SK-N-SH (cell line): ENCODE results near the gene DNAJC5. TPM values are rescaled to one million over a fixed set of nuclear protein-coding genes. Genes with fewer than 3 reads are reported as not detected.

Experiments used
- CTCF ChIA-PET: fragments of 300-600, 350-600 bp; formaldehyde crosslinking; extraction: SDS; loops from one replicate; lab custom pipeline; 2021; lab: Yijun Ruan, JAX
- POLR2A ChIA-PET: fragments of 350-600 bp; sonication (Branson Sonifier 250); formaldehyde crosslinking; extraction: SDS; loops from one replicate; lab custom pipeline; 2020; ENCODE audit warnings: antibody characterized with exemption, inconsistent platforms; lab: Yijun Ruan, JAX
- DNase-seq: peaks from one replicate; pipeline ENCODE4 v3.0.0; 2012
- H2AFZ ChIP-seq: fragments of 200-600 bp; sonication (generic); 2 replicates; pipeline ENCODE4 v1.8.1; 2016; ENCODE audit warnings: antibody characterized with exemption, mild to moderate bottlenecking, low read depth
- H3F3A ChIP-seq: fragments of 200-600 bp; sonication (generic); replicated peaks from 2 replicates; pipeline ENCODE3; 2016; ENCODE audit warnings: antibody characterized with exemption, mild to moderate bottlenecking; ENCODE audit not compliant: insufficient read depth
- H3K27ac ChIP-seq, 2 experiments: fragments of 200-500 bp in 1 of 2; fragments of 200-600 bp in 1 of 2; sonication (Bioruptor generic) in 1 of 2; sonication (generic), shearing (Covaris generic) in 1 of 2; 2 replicates each; pipeline versions ENCODE4 v1.5.1 to v1.6.1; 2014 to 2016; ENCODE audit warnings: low read depth in 2 of 2, inconsistent platforms in 1 of 2, low read length in 1 of 2, mild to moderate bottlenecking in 1 of 2, mixed read lengths in 1 of 2
- H3K27me3 ChIP-seq: fragments of 200-600 bp; sonication (generic), shearing (Covaris generic); 2 replicates; pipeline ENCODE4 v1.6.1; 2016; ENCODE audit warnings: mixed run types; ENCODE audit not compliant: insufficient read depth
- H3K36me3 ChIP-seq, 2 experiments: fragments of 200-500 bp in 1 of 2; fragments of 200-600 bp in 1 of 2; sonication (Bioruptor generic) in 1 of 2; sonication (generic) in 1 of 2; replicated peaks in 1 of 2; 2 replicates each; pipeline versions ENCODE3 to v1.5.1; 2014 to 2016; ENCODE audit warnings: low read length in 1 of 2, mild to moderate bottlenecking in 1 of 2; ENCODE audit not compliant: insufficient read depth in 2 of 2, control insufficient read depth in 1 of 2
- H3K4me1 ChIP-seq, 2 experiments: fragments of 200-500 bp in 1 of 2; fragments of 200-600 bp in 1 of 2; sonication (Bioruptor generic) in 1 of 2; sonication (generic), shearing (Covaris generic) in 1 of 2; 2 replicates each; pipeline versions ENCODE4 v1.5.1 to v1.6.1; 2014 to 2016; ENCODE audit warnings: low read depth in 1 of 2, low read length in 1 of 2, mixed run types in 1 of 2; ENCODE audit not compliant: insufficient read depth in 2 of 2, control insufficient read depth in 1 of 2
- H3K4me2 ChIP-seq: fragments of 200-600 bp; sonication (generic), shearing (Covaris generic); 2 replicates; pipeline ENCODE4 v1.6.1; 2017; ENCODE audit warnings: mixed run types
- H3K4me3 ChIP-seq, 2 experiments: fragments of 200-500 bp in 1 of 2; fragments of 200-600 bp in 1 of 2; sonication (Bioruptor generic) in 1 of 2; sonication (generic), shearing (Covaris generic) in 1 of 2; 2 replicates each; pipeline versions ENCODE4 v1.5.1 to v1.8.1; 2014 to 2016; ENCODE audit warnings: low read depth in 2 of 2, inconsistent platforms in 1 of 2, low read length in 1 of 2, mild to moderate bottlenecking in 1 of 2, mixed read lengths in 1 of 2, moderate library complexity in 1 of 2
- H3K79me2 ChIP-seq: fragments of 200-600 bp; sonication (generic); 2 replicates; pipeline ENCODE4 v1.8.1; 2017; ENCODE audit warnings: mild to moderate bottlenecking; ENCODE audit not compliant: insufficient read depth
- H3K9ac ChIP-seq: fragments of 200-600 bp; sonication (generic); 2 replicates; pipeline ENCODE4 v1.6.1; 2017; ENCODE audit warnings: mixed run types
- H3K9me2 ChIP-seq: fragments of 200-600 bp; sonication (generic); 2 replicates; pipeline ENCODE4 v1.6.1; 2017; ENCODE audit warnings: mixed run types
- H3K9me3 ChIP-seq: fragments of 200-600 bp; sonication (generic); 2 replicates; pipeline ENCODE4 v1.6.1; 2017; ENCODE audit warnings: mixed run types, mild to moderate bottlenecking, moderate library complexity
- H4K20me1 ChIP-seq: fragments of 200-600 bp; sonication (generic); 2 replicates; pipeline ENCODE4 v1.6.1; 2017; ENCODE audit warnings: mild to moderate bottlenecking, mixed run types; ENCODE audit not compliant: insufficient read depth
- ELF1 ChIP-seq: IDR thresholded peaks from 2 replicates; pipeline ENCODE4 v1.4.0; 2012
- EZH2phosphoT487 ChIP-seq: fragments of 200-600 bp; sonication (generic); IDR thresholded peaks from 2 replicates; pipeline ENCODE4 v1.6.1; 2017; ENCODE audit warnings: low read depth, mixed run types, mild to moderate bottlenecking, antibody characterized with exemption, moderate library complexity, borderline replicate concordance
- FOSL2 ChIP-seq: IDR thresholded peaks from 2 replicates; pipeline ENCODE4 v1.4.0; 2012; ENCODE audit warnings: low read depth, mild to moderate bottlenecking, moderate library complexity, borderline replicate concordance
- GABPA ChIP-seq: IDR thresholded peaks from 2 replicates; pipeline ENCODE4 v1.4.0; 2012; ENCODE audit warnings: low read depth, mild to moderate bottlenecking
- GATA2 ChIP-seq: sonication (generic); formaldehyde crosslinking; IDR thresholded peaks from 2 replicates; pipeline ENCODE4 v1.5.0; 2020; ENCODE audit warnings: mild to moderate bottlenecking, missing genetic modification reagents
- MXI1 ChIP-seq: IDR thresholded peaks from 2 replicates; pipeline ENCODE4 v1.6.1; 2012; ENCODE audit warnings: mild to moderate bottlenecking, low read depth, low read length, improper control_type of control experiment
- RAD21 ChIP-seq: IDR thresholded peaks from 2 replicates; pipeline ENCODE4 v1.6.1; 2012; ENCODE audit warnings: mild to moderate bottlenecking, low read length
- RCOR1 ChIP-seq: fragments of 150-350 bp; IDR thresholded peaks from 2 replicates; pipeline ENCODE4 v1.6.1; 2017; ENCODE audit warnings: antibody characterized with exemption, low read length
- SMC3 ChIP-seq: IDR thresholded peaks from 2 replicates; pipeline ENCODE4 v1.6.1; 2012; ENCODE audit warnings: low read depth, low read length, improper control_type of control experiment
- TEAD4 ChIP-seq: IDR thresholded peaks from 2 replicates; pipeline ENCODE4 v1.4.0; 2012; ENCODE audit warnings: mild to moderate bottlenecking, borderline replicate concordance; ENCODE audit not compliant: insufficient read depth
- YY1 ChIP-seq: IDR thresholded peaks from 2 replicates; pipeline ENCODE4 v1.4.0; 2012; ENCODE audit warnings: low read depth, mild to moderate bottlenecking
- WGBS: methylation state at CpG from one replicate; pipeline ENCODE4 v1.1.6; 2017; ENCODE audit warnings: low lambda C conversion rate; 5-methylcytosine and 5-hydroxymethylcytosine counted together
- polyA plus RNA-seq, 3 experiments: library from polyadenylated mRNA; depleted of rRNA; stranded (reverse); fragments of >200 nt; gene quantifications; 2 replicates each; pipeline ENCODE4 v1.2.3, GENCODE V29; 2012
- TF ChIP-seq, protein P1 (sequence below): fragments of 150-350 bp; IDR thresholded peaks from 2 replicates; pipeline ENCODE4 v1.6.1; 2017; ENCODE audit warnings: antibody characterized with exemption, low read length, low read depth, borderline replicate concordance
- TF ChIP-seq, protein P2 (sequence below): IDR thresholded peaks from 2 replicates; pipeline ENCODE4 v1.4.0; 2012; ENCODE audit warnings: low read depth, borderline replicate concordance
- TF ChIP-seq, protein P3 (sequence below): IDR thresholded peaks from 2 replicates; pipeline ENCODE4 v1.6.1; 2012; ENCODE audit warnings: mild to moderate bottlenecking, low read depth, low read length, moderate library complexity
- TF ChIP-seq, protein P4 (sequence below): IDR thresholded peaks from 2 replicates; pipeline ENCODE4 v1.4.0; 2012; ENCODE audit warnings: low read depth, borderline replicate concordance
- TF ChIP-seq, protein P5 (sequence below): IDR thresholded peaks from 2 replicates; pipeline ENCODE4 v1.4.0; 2012; ENCODE audit warnings: low read depth

DNAJC5 gene
- polyA plus RNA-seq, 1 of the 3 experiments (the other 2 are of a cell fraction) = 24.2 TPM

DNA sequence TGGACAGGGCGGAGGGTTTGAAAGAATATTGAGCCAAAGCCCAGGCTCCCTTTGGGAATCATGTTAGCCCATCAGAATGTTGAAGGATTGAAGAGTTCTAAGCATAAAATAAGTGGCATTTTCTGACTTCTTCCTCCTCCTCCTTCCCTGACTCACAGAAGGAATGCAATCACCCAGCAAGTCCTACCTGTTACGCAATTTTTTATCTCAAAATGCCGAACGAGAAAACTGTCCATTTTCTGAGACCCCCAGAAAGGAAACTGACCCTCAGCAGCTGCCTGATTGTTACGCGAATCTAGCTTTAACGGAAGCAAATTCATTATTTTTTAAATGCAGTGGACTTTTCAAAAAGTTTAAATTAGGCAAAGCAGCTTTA is 4.7 kb upstream of the DNAJC5 start:
- DNase-seq = no peak
- no peaks in the 10 kb centered on the region for H3K27me3 ChIP-seq
- H3K27ac ChIP-seq = no peak overlapping the region
- peaks cover 6 to 50% of the 10 kb centered on the region in 2 experiments for H3K36me3 ChIP-seq
- H3F3A ChIP-seq = peaks cover 25% of the 10 kb centered on the region
- ChIA-PET CTCF (interaction anchor here (1.3 kb wide), 1 partner anchor 26 kb away, joined by 3 read pairs; the partner anchor contains the start of gene TPD52L2), POLR2A (no interaction called here)
- H3K79me2 ChIP-seq = peaks cover 10% of the 10 kb centered on the region; the same call in 1 of the 2 replicates
- TF ChIP-seq, protein P1, sequence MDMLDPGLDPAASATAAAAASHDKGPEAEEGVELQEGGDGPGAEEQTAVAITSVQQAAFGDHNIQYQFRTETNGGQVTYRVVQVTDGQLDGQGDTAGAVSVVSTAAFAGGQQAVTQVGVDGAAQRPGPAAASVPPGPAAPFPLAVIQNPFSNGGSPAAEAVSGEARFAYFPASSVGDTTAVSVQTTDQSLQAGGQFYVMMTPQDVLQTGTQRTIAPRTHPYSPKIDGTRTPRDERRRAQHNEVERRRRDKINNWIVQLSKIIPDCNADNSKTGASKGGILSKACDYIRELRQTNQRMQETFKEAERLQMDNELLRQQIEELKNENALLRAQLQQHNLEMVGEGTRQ = no peak
- TF ChIP-seq EZH2phosphoT487 = no peak
- no peak for TF ChIP-seq FOSL2
- TF ChIP-seq, protein P2, sequence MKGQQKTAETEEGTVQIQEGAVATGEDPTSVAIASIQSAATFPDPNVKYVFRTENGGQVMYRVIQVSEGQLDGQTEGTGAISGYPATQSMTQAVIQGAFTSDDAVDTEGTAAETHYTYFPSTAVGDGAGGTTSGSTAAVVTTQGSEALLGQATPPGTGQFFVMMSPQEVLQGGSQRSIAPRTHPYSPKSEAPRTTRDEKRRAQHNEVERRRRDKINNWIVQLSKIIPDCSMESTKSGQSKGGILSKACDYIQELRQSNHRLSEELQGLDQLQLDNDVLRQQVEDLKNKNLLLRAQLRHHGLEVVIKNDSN = no peak
- TF ChIP-seq, protein P3, sequence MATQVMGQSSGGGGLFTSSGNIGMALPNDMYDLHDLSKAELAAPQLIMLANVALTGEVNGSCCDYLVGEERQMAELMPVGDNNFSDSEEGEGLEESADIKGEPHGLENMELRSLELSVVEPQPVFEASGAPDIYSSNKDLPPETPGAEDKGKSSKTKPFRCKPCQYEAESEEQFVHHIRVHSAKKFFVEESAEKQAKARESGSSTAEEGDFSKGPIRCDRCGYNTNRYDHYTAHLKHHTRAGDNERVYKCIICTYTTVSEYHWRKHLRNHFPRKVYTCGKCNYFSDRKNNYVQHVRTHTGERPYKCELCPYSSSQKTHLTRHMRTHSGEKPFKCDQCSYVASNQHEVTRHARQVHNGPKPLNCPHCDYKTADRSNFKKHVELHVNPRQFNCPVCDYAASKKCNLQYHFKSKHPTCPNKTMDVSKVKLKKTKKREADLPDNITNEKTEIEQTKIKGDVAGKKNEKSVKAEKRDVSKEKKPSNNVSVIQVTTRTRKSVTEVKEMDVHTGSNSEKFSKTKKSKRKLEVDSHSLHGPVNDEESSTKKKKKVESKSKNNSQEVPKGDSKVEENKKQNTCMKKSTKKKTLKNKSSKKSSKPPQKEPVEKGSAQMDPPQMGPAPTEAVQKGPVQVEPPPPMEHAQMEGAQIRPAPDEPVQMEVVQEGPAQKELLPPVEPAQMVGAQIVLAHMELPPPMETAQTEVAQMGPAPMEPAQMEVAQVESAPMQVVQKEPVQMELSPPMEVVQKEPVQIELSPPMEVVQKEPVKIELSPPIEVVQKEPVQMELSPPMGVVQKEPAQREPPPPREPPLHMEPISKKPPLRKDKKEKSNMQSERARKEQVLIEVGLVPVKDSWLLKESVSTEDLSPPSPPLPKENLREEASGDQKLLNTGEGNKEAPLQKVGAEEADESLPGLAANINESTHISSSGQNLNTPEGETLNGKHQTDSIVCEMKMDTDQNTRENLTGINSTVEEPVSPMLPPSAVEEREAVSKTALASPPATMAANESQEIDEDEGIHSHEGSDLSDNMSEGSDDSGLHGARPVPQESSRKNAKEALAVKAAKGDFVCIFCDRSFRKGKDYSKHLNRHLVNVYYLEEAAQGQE = no peak
- no peak for TF ChIP-seq MXI1
- H3K4me2 ChIP-seq = no peak overlapping the region
- 93% methylated on average over 7 of the region's 7 CpGs for WGBS
- H3K9me2 ChIP-seq = no peaks in the 10 kb centered on the region
- no peak overlapping the region for H2AFZ ChIP-seq
- no peaks in the 10 kb centered on the region for H3K9me3 ChIP-seq
- peaks cover 18% of the 10 kb centered on the region; the same call in 1 of the 2 replicates for H4K20me1 ChIP-seq
- no peak overlapping the region for H3K9ac ChIP-seq
- H3K4me3 ChIP-seq = no peak overlapping the region
- H3K4me1 ChIP-seq = peaks cover 0 to 7% of the 10 kb centered on the region in 2 experiments; a peak in 1 of 4 replicates

DNA sequence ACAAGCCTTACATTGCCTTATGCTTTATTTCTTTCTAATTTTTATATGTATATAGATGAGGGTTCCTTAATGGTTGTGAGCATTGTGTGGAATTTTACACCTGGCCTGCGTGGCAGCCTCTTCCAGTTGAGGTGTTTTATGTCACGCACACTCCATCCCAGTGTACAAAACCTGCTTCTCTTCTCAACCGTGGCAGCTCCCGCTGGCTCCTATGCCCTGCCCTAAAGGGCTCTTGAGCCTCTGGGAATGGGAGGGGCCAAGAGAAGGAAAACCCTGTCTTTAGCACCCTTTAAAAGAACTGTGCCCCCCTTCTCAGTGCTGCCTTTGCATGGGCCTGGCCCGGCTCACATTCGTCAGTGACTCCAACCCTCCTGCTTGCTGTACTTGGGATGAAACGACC is 4.3 kb upstream of the DNAJC5 start:
- Histone ChIP-seq H3K9me2 (no peaks in the 10 kb centered on the region), H3K4me2 (no peak overlapping the region), H3K27me3 (no peaks in the 10 kb centered on the region), H3K4me1 (peaks cover 0 to 7% of the 10 kb centered on the region in 2 experiments; a peak in 1 of 4 replicates), H3K9me3 (no peaks in the 10 kb centered on the region), H3F3A (peaks cover 25% of the 10 kb centered on the region), H3K9ac (no peak overlapping the region), H3K27ac (no peak overlapping the region), H3K79me2 (peaks cover 8% of the 10 kb centered on the region), H2AFZ (no peak overlapping the region), H3K4me3 (no peak overlapping the region), H4K20me1 (peaks cover 19% of the 10 kb centered on the region; the same call in 1 of the 2 replicates)
- POLR2A ChIA-PET = no interaction called here
- WGBS = 96% methylated on average over 7 of the region's 7 CpGs
- no peak for DNase-seq
- CTCF ChIA-PET = interaction anchor here (1.3 to 1.7 kb wide), 2 partner anchors 26 to 116 kb away, joined by 3 to 5 read pairs; partner anchors contain the start of gene TPD52L2
- no peak for TF ChIP-seq ELF1
- no peak for TF ChIP-seq TEAD4
- no peak for TF ChIP-seq RAD21
- TF ChIP-seq GATA2 (CRISPR knock-in tag) = no peak
- TF ChIP-seq EZH2phosphoT487 = no peak
- TF ChIP-seq SMC3 = no peak
- TF ChIP-seq, protein P1 = no peak
- no peak for TF ChIP-seq RCOR1
- TF ChIP-seq, protein P4, sequence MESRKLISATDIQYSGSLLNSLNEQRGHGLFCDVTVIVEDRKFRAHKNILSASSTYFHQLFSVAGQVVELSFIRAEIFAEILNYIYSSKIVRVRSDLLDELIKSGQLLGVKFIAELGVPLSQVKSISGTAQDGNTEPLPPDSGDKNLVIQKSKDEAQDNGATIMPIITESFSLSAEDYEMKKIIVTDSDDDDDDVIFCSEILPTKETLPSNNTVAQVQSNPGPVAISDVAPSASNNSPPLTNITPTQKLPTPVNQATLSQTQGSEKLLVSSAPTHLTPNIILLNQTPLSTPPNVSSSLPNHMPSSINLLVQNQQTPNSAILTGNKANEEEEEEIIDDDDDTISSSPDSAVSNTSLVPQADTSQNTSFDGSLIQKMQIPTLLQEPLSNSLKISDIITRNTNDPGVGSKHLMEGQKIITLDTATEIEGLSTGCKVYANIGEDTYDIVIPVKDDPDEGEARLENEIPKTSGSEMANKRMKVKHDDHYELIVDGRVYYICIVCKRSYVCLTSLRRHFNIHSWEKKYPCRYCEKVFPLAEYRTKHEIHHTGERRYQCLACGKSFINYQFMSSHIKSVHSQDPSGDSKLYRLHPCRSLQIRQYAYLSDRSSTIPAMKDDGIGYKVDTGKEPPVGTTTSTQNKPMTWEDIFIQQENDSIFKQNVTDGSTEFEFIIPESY = no peak
- no peak for TF ChIP-seq YY1
- no peak for TF ChIP-seq GABPA
- TF ChIP-seq, protein P5, sequence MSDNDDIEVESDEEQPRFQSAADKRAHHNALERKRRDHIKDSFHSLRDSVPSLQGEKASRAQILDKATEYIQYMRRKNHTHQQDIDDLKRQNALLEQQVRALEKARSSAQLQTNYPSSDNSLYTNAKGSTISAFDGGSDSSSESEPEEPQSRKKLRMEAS = no peak
- TF ChIP-seq, all 33 proteins: peak for 0
- H3K36me3 ChIP-seq = peaks cover 6 to 46% of the 10 kb centered on the region in 2 experiments
